OCI-LY7 (cell line): ENCODE data around the gene CBX2. TPM values are rescaled to one million over a fixed set of nuclear protein-coding genes. Genes with fewer than 3 reads are reported as not detected.

Experiments
- BruUV-seq: library from RNA; stranded (reverse); fragments of 400-500 nt; replicated peaks from 2 replicates; lab custom pipeline; 2021; lab: Mats Ljungman, UMichigan
- CTCF ChIA-PET: fragments of 300-600 bp; sonication (Branson Sonifier 250); formaldehyde crosslinking; loops from one replicate; lab custom pipeline; 2022; ENCODE audit warnings: antibody characterized with exemption; ENCODE audit not compliant: unreplicated experiment; lab: Charles Lee
- POLR2A ChIA-PET: fragments of 300-600 bp; sonication (Branson Sonifier 250); formaldehyde crosslinking; loops from one replicate; lab custom pipeline; 2022; ENCODE audit warnings: antibody characterized with exemption; lab: Charles Lee
- DNase-seq: peaks from one replicate; pipeline ENCODE4 v3.0.0-alpha.2; 2015; ENCODE audit warnings: low spot score
- H2AFZ ChIP-seq: fragments of 200-600 bp; sonication (generic), shearing (Covaris generic); 2 replicates; pipeline ENCODE4 v1.6.1; 2014; ENCODE audit warnings: mild to moderate bottlenecking, antibody characterized with exemption, low read length, moderate library complexity
- H3K27ac ChIP-seq: fragments of 200-600 bp; sonication (generic); 2 replicates; pipeline ENCODE4 v1.5.1; 2014; ENCODE audit warnings: mixed run types, low read depth, mild to moderate bottlenecking, moderate library complexity, low read length, inconsistent platforms; ENCODE audit not compliant: poor library complexity, severe bottlenecking
- H3K36me3 ChIP-seq: fragments of 200-600 bp; sonication (generic); 2 replicates; pipeline ENCODE4 v1.6.1; 2014; ENCODE audit warnings: mild to moderate bottlenecking, antibody characterized with exemption, low read length, moderate library complexity, mixed read lengths; ENCODE audit not compliant: insufficient read depth
- H3K4me1 ChIP-seq: fragments of 200-600 bp; sonication (generic); 2 replicates; pipeline ENCODE4 v1.5.1; 2014; ENCODE audit warnings: mild to moderate bottlenecking, low read length; ENCODE audit not compliant: insufficient read depth, poor library complexity, severe bottlenecking
- H3K4me2 ChIP-seq: fragments of 200-600 bp; sonication (generic); 2 replicates; pipeline ENCODE4 v1.6.1; 2014; ENCODE audit warnings: mild to moderate bottlenecking, low read length
- H3K4me3 ChIP-seq: fragments of 200-600 bp; sonication (generic); 2 replicates; pipeline ENCODE4 v1.5.1; 2014; ENCODE audit warnings: mild to moderate bottlenecking, low read depth, low read length; ENCODE audit not compliant: poor library complexity, severe bottlenecking
- H3K79me2 ChIP-seq: fragments of 200-600 bp; sonication (generic); 2 replicates; pipeline ENCODE4 v1.6.1; 2016; ENCODE audit warnings: low read depth, mild to moderate bottlenecking, low read length, moderate library complexity, mixed read lengths; ENCODE audit not compliant: insufficient read depth
- H3K9me2 ChIP-seq: fragments of 200-600 bp; sonication (generic); 2 replicates; pipeline ENCODE4 v1.6.1; 2016; ENCODE audit warnings: mild to moderate bottlenecking, low read length, mixed read lengths; ENCODE audit not compliant: insufficient read depth
- H3K9me3 ChIP-seq: fragments of 200-600 bp; sonication (generic); 2 replicates; pipeline ENCODE4 v1.6.1; 2014; ENCODE audit warnings: mild to moderate bottlenecking, mixed run types, low read length, mixed read lengths
- H4K20me1 ChIP-seq: fragments of 200-600 bp; sonication (generic); 2 replicates; pipeline ENCODE4 v1.6.1; 2014; ENCODE audit warnings: mild to moderate bottlenecking, antibody characterized with exemption, low read length, moderate library complexity, mixed read lengths; ENCODE audit not compliant: insufficient read depth
- CTCF ChIP-seq: fragments of 200-600 bp; sonication (generic); conservative IDR thresholded peaks from 2 replicates; pipeline ENCODE4 v1.5.1; 2014; ENCODE audit warnings: mild to moderate bottlenecking, antibody characterized with exemption, low read length, moderate library complexity, mixed read lengths
- EZH2phosphoT487 ChIP-seq: fragments of 200-600 bp; sonication (generic); IDR thresholded peaks from 2 replicates; pipeline ENCODE4 v1.6.1; 2018; ENCODE audit warnings: low read depth, borderline replicate concordance, mild to moderate bottlenecking, mixed run types, antibody characterized with exemption, low read length, moderate library complexity, mixed read lengths
- intact Hi-C: fragments of 100-400 bp; cut with micrococcal nuclease; formaldehyde crosslinking; loops from one replicate; pipeline ENCODE4 v1.10.0; 2022; ENCODE audit not compliant: unreplicated experiment
- total RNA-seq, 2 experiments: library from RNA; depleted of rRNA in 1 of 2; stranded (reverse); fragments of >200 nt in 1 of 2; shearing (Covaris generic) in 1 of 2; gene quantifications; 2 replicates each; pipeline ENCODE4 v1.2.3, GENCODE V29; 2014 to 2022

CBX2 gene
- total RNA-seq, 2 experiments from 2014 or later = 27.9 to 29.9 TPM

GRCh38 chr17:79783891-79784290 lies 5.9 kb downstream of the CBX2 start:
- Histone ChIP-seq H2AFZ (no peak overlapping the region), H3K4me2 (no peak overlapping the region), H3K36me3 (peaks cover 18% of the 10 kb centered on the region), H3K9me2 (no peaks in the 10 kb centered on the region), H3K4me1 (peaks cover 24% of the 10 kb centered on the region), H4K20me1 (peaks cover 10% of the 10 kb centered on the region; the same call in 1 of the 2 replicates), H3K79me2 (no peaks in the 10 kb centered on the region), H3K9me3 (no peaks in the 10 kb centered on the region), H3K4me3 (no peak overlapping the region), H3K27ac (no peak overlapping the region)
- no TSS peak for BruUV-seq
- ChIA-PET CTCF (no interaction called here), POLR2A (interaction anchor here (0.7 kb wide), 1 partner anchor 611 kb away, joined by 4 read pairs; no protein-coding TSS in a partner anchor)
- intact Hi-C loops = no loop called here
- no peak for DNase-seq
- TF ChIP-seq CTCF (no peak), EZH2phosphoT487 (no peak)

GRCh38 chr17:79784353-79785016 lies 6.5 kb downstream of the CBX2 start:
- Histone ChIP-seq H3K4me2 (no peak overlapping the region), H3K4me1 (peaks cover 19% of the 10 kb centered on the region), H3K36me3 (peaks cover 18% of the 10 kb centered on the region), H2AFZ (no peak overlapping the region), H3K9me3 (no peaks in the 10 kb centered on the region), H3K4me3 (no peak overlapping the region), H3K9me2 (no peaks in the 10 kb centered on the region), H3K27ac (no peak overlapping the region), H4K20me1 (peaks cover 4% of the 10 kb centered on the region; the same call in 1 of the 2 replicates), H3K79me2 (no peaks in the 10 kb centered on the region)
- POLR2A ChIA-PET = no interaction called here
- TF ChIP-seq EZH2phosphoT487 (no peak), CTCF (no peak)
- no TSS peak for BruUV-seq
- DNase-seq = no peak
- intact Hi-C loops = no loop called here
- CTCF ChIA-PET = no interaction called here
